Measurements from ENCODE around the gene MDM2.
"Not testable (repeated sequence)": the region's sequence is repeated elsewhere in the genome, so short reads cannot be mapped to it uniquely, and the experiment has no call there.

Gene MDM2

DNA sequence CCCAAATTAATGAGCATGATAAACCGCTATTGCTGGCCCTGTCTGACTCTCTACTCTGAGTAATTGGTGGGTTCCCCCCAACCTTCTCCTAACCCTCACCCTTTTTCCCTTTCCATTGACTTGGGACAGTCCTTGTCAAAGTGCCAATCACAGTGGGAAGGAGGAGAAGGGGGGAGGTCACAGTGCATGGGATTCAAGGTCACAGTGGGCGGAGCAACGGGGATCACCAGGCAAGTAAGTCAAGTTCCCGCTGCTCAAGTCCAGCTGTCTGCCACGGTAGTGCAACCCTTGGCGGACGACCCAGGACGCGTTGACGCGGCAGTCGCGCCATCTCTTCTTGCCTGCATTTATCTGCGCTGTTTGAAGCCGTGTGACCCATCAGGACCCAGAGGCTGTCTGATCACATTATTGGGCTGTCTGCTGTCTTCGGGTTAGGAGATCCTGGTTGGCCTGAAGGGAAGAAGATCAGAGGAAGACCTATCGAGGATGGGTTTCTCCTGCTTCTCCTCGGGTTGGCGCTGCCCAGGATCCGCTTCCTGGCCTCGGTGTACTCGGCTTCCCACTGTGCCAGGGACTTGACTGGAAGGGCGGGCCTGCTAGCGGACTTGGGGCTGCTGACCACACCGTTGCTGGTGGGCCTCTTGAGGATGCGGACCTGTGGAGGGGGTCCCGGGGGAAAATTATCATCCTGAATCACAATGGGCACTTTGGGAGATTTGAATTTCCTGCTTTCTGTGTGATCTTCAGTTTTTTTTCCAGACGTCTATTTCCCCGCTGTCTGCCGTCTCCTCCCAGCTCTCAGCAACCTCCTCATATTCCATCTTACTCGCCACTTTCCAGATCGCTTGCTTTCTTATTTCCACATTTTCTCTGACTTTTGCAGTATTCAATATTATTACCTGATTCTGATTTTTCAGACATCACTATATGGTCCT, 3.1 kb upstream of the MDM2 start:
- Histone ChIP-seq H3K4me2 (no peak overlapping the region), H4K20me1 (ENCODE audit: insufficient read depth) (no peaks in the 10 kb centered on the region), H2AFZ (ENCODE audit: low read depth) (no peak overlapping the region), H3K4me1 (ENCODE audit: low read depth, poor library complexity, severe bottlenecking) (peaks cover 22% of the 10 kb centered on the region), H3K27me3 (ENCODE audit: insufficient read depth, low read depth) (no peaks in the 10 kb centered on the region), H3K79me2 (ENCODE audit: insufficient read depth, low read depth) (peaks cover 12% of the 10 kb centered on the region), H3K9ac (no peak overlapping the region), H3K36me3 (ENCODE audit: insufficient read depth) (peaks cover 4% of the 10 kb centered on the region; the same call in 1 of the 2 replicates), H3K4me3 (IDR thresholded peaks at IDR 0.05; ENCODE audit: insufficient read depth, low read depth, low read length) (no peak overlapping the region), H3K27ac (no peak overlapping the region)
- no peak for TF ChIP-seq CTCF (conservative IDR thresholded peaks at IDR 0.05; ENCODE audit: low read depth, low read length)

DNA sequence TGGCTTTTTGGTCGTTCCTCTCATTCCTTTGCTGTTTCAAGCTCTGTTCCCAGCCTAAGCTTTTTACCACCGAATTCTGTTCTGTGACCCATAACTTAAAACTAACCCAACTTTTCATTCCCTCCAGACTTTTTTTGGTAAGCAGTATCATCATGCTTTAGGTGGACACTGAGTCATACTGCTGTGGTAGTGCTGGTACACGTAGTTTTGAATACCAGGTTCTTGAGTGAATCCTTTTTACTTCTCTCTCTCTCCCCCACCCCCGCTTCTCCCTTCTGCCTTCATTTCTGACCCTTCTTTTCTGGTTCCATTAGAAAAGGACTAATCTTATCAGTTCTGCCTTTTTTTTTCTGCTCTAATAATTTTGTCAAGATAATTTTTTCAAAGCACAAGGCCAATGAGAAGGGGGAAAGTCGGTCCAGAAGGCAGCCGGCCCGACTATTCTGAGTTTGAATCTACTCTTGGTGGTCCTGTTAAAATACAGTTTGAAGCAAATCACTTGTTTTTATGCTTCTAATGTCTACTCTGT, 2.3 kb upstream of the MDM2 start:
- no peak overlapping the region for H2AFZ ChIP-seq (ENCODE audit: low read depth)

DNA sequence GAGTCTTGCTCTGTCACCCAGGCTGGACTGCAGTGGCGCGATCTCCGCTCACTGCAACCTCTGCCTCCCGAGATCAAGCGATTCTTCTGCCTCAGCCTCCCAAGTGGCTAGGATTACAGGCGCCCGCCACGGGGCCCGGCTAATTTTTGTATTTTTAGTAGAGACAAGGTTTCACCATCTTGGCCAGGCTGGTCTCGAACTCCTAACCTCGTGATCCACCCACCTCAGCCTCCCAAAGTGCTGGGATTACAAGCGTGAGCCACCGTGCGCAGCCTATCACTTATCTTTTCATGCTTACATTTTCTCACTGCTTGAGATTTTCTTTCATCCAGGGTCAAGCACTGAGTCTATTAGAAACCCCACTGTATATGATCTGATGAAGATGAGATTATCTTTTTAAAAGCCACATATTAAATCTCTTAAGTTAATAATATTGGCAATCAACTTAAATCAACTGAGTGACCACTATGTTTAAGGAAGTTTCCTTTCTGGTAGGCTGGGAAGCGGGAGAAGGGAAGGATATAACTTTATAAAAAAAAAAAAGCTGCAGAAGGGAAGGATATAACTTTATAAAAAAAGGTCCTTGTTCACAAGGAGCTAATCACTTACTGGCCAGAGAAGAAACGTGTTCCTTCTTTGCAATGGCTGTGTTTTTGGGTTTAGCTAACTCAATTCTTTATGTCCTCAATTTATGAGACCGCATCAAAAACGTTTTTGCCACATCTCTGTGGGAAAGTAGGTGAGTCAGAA, 1.3 kb upstream of the MDM2 start:
- no peaks in the 10 kb centered on the region for H3K27me3 ChIP-seq (ENCODE audit: insufficient read depth, low read depth)
- H3K9ac ChIP-seq: peak overlapping the region; percentile 98
- no peak; the same call in 1 of the 2 replicates for TF ChIP-seq CTCF (conservative IDR thresholded peaks at IDR 0.05; ENCODE audit: low read depth, low read length)
- no peaks in the 10 kb centered on the region for H4K20me1 ChIP-seq (ENCODE audit: insufficient read depth)
- H3K79me2 ChIP-seq (ENCODE audit: insufficient read depth, low read depth): peaks cover 29% of the 10 kb centered on the region
- peaks cover 34% of the 10 kb centered on the region for H3K4me1 ChIP-seq (ENCODE audit: low read depth, poor library complexity, severe bottlenecking)
- peak overlapping the region; percentile 97 for H3K27ac ChIP-seq
- H3K4me3 ChIP-seq (IDR thresholded peaks at IDR 0.05; ENCODE audit: insufficient read depth, low read depth, low read length): no peak overlapping the region
- H2AFZ ChIP-seq (ENCODE audit: low read depth): peak overlapping the region; percentile 53
- H3K36me3 ChIP-seq (ENCODE audit: insufficient read depth): peaks cover 4% of the 10 kb centered on the region; the same call in 1 of the 2 replicates
- peak overlapping the region; percentile 85 for H3K4me2 ChIP-seq

More for the DNA sequence above, 2.3 kb upstream of the MDM2 start:
- no peak for TF ChIP-seq CTCF (conservative IDR thresholded peaks at IDR 0.05; ENCODE audit: low read depth, low read length)
- no peak overlapping the region for H3K9ac ChIP-seq
- H3K4me1 ChIP-seq (ENCODE audit: low read depth, poor library complexity, severe bottlenecking): peaks cover 24% of the 10 kb centered on the region
- no peaks in the 10 kb centered on the region for H4K20me1 ChIP-seq (ENCODE audit: insufficient read depth)
- no peak overlapping the region for H3K4me3 ChIP-seq (IDR thresholded peaks at IDR 0.05; ENCODE audit: insufficient read depth, low read depth, low read length)
- H3K27ac ChIP-seq: no peak overlapping the region
- H3K36me3 ChIP-seq (ENCODE audit: insufficient read depth): peaks cover 4% of the 10 kb centered on the region; the same call in 1 of the 2 replicates
- H3K79me2 ChIP-seq (ENCODE audit: insufficient read depth, low read depth): peaks cover 19% of the 10 kb centered on the region
- H3K4me2 ChIP-seq: no peak overlapping the region; the same call in 1 of the 2 replicates
- no peaks in the 10 kb centered on the region for H3K27me3 ChIP-seq (ENCODE audit: insufficient read depth, low read depth)

DNA sequence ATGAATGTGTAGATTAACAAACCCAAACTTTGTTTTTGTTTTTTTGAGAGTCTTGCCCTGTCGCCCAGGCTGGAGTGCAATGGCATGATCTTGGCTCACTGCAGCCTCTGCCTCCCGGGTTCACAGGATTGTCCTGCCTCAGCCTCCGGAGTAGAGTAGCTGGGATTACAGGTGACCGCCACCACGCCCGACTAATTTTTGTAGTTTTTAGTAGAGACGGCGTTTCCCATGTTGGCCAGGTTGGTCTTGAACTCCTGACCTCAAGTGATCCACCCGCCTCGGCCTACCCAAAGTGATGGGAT, 752 bp upstream of the MDM2 start:
- Histone ChIP-seq H3K4me2 (peak overlapping the region; percentile 85), H3K4me1 (ENCODE audit: low read depth, poor library complexity, severe bottlenecking) (peaks cover 40% of the 10 kb centered on the region), H3K9ac (peak overlapping the region; percentile 98), H3K79me2 (ENCODE audit: insufficient read depth, low read depth) (peaks cover 32% of the 10 kb centered on the region), H3K27ac (peak overlapping the region; percentile 97), H2AFZ (ENCODE audit: low read depth) (peak overlapping the region; percentile 53)
- H4K20me1 ChIP-seq (ENCODE audit: insufficient read depth); H3K36me3 ChIP-seq (ENCODE audit: insufficient read depth); H3K27me3 ChIP-seq (ENCODE audit: insufficient read depth, low read depth); H3K4me3 ChIP-seq (IDR thresholded peaks at IDR 0.05; ENCODE audit: insufficient read depth, low read depth, low read length): not testable (repeated sequence)
